ENCODE measurements around the gene UNC13A.

The UNC13A gene

DNA sequence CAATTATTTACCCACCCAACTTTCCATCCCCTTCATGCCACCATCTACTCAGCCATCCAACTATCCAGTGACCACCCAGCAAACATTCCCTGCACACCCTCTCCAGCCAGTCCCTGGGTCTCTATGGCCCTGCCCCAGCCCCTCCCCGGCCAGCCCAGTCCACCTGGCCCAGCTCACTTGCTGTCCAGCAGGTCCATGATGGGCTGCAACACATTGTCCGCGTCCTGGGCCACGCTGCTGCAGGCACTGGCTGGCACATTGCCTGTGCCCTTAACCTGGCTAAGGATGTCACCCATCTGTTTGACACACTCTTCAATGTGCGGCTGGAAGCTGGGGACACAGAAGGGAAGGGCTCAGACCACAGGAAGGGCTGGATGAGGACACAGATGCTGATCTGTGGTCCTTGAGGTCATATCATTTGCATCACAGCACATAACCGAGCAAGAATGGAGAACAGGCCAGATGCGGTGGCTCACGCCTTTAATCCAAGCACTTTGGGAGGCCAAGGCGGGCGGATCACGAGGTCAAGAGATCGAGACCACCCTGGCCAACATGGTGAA, 61.6 kb downstream of the UNC13A start:
- TF ChIP-seq ZFX (IDR thresholded peaks at IDR 0.05; ENCODE audit: borderline replicate concordance), result no peak
- TF ChIP-seq, protein P1, sequence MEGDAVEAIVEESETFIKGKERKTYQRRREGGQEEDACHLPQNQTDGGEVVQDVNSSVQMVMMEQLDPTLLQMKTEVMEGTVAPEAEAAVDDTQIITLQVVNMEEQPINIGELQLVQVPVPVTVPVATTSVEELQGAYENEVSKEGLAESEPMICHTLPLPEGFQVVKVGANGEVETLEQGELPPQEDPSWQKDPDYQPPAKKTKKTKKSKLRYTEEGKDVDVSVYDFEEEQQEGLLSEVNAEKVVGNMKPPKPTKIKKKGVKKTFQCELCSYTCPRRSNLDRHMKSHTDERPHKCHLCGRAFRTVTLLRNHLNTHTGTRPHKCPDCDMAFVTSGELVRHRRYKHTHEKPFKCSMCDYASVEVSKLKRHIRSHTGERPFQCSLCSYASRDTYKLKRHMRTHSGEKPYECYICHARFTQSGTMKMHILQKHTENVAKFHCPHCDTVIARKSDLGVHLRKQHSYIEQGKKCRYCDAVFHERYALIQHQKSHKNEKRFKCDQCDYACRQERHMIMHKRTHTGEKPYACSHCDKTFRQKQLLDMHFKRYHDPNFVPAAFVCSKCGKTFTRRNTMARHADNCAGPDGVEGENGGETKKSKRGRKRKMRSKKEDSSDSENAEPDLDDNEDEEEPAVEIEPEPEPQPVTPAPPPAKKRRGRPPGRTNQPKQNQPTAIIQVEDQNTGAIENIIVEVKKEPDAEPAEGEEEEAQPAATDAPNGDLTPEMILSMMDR (IDR thresholded peaks at IDR 0.05), result no peak
- no peak overlapping the region for H3K27ac ChIP-seq

DNA sequence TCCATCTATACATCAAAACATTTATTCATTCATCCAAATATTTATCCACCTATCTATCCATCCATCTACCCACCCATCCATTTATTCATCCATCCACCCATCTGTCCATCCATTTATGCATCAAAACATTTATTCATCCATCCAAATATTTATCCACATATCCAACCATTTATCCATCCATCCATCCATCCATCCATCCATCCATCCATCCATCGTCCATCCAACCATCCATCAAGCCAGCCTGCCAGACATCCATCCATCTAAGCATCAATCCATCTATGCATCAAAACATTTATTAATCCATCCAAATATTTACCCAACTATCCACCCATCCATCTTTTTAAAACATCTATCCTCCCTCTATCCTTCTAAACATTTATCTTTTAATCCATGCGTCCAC, 62.2 kb downstream of the UNC13A start:
- no peak overlapping the region for H3K27ac ChIP-seq
- TF ChIP-seq, protein P1 (IDR thresholded peaks at IDR 0.05), result no peak
- no peak for TF ChIP-seq ZFX (IDR thresholded peaks at IDR 0.05; ENCODE audit: borderline replicate concordance)

DNA sequence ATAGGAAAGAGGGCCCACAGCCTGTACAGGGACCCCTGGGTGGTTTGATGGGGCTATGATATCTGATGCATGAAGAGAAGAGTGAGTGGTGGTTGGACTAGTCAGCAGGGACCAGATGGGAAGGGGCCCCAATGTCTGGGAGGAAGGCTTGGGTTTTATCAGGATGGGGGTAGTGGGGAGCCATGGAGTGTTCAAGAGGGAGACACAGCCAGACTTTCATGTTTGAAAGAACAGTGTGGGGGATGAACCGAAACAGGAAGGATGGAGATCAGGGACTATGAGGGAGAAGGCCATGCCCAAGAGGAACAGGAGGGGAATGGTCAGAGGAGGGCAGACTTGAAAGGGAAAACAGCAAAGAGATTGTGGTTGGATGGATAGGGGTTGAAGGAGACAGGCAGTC, 63.1 kb downstream of the UNC13A start:
- no peak overlapping the region for H3K27ac ChIP-seq
- TF ChIP-seq, protein P1 (IDR thresholded peaks at IDR 0.05), result no peak
- no peak for TF ChIP-seq ZFX (IDR thresholded peaks at IDR 0.05; ENCODE audit: borderline replicate concordance)

DNA sequence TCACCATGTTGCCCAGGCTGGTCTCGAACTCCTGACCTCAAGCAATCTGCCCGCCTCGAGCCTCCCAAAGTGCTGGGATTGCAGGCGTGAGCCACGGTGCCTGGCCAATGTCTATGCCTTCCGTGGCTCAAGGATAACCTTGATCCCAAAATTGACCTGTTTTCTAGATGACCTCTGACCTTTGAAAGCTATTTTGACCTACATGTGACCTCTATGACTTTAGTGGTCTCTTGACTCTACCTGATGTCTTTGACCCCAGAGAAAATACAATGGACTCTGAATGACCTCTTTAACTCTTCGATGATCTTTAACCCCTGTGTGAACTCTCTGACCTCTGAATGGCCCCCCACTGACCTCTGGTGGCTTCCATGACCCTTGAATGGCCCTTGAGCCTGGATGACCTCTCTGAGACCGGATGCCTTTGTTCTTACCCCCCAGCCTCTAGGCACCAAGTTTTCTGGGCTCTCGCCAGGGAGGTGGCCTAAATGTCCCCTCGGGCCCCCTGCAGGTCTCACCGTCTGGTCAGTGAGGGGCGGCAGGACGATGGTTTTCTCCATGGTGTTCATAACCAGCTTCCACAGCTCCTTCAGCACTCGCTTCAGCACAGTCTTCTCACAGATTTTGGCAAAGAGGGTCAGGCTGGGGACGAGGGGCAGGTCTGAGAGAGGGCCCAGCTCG, 63.7 kb downstream of the UNC13A start:
- no peak overlapping the region for H3K27ac ChIP-seq
- TF ChIP-seq, protein P1 (IDR thresholded peaks at IDR 0.05), result no peak
- TF ChIP-seq ZFX (IDR thresholded peaks at IDR 0.05; ENCODE audit: borderline replicate concordance), result no peak

DNA sequence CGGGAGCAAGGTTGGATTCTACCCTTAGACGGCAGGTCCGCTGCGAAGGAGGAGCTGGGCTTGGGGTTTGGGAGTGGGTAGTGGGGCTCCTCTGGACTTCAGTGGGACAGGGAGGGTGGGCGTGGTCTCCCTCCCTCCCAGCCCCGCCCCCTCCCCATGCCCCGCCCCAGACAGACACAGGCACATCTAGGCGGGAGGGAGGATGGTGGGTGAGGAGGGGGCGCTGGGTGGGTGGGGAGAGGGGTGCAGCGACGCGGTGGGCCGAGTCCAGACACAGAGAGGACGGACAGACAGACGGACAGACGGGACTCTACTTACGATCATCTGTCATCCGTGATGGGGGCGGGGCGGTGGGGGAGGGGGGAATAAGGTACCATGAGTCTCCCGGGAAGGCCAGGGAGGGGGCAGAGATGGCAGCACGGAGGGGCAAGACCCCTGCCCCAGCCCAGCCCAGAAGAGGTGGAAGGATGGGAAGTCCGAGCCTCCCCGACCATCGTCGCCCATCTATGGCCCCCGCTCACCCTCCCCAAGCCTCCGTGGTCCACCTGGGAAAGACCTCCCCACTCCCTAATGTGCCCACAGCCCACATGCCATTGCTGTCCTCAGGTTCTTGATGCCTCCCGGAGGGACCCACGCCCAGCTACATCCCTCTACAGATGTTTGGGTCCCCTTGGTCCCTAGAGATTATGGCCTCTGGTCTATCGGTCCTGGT, 64.8 kb downstream of the UNC13A start:
- H3K27ac ChIP-seq, result no peak overlapping the region
- TF ChIP-seq ZFX (IDR thresholded peaks at IDR 0.05; ENCODE audit: borderline replicate concordance), result no peak
- TF ChIP-seq, protein P1 (IDR thresholded peaks at IDR 0.05), result no peak

DNA sequence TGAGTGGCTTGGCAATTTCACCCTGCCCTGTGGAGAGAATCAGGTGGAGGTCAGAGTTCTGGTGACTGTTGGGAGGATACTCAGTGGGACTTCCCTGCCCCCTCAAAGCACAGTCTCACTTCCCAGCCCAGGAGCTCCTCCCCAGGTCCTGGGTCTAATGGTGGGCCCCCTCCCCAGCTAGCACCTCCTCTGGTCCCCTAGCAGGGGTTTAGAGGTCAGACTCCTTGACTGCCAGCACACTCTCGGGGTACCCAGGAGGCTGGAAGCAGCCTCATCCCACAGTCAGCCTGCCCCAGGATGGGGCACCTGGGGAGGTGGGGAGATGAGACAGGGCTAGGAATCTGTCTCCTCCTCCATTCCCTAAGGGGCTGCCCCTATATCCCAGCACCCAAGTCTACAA, 67.5 kb downstream of the UNC13A start:
- TF ChIP-seq, protein P1 (IDR thresholded peaks at IDR 0.05), result no peak
- no peak for TF ChIP-seq ZFX (IDR thresholded peaks at IDR 0.05; ENCODE audit: borderline replicate concordance)
- no peak overlapping the region for H3K27ac ChIP-seq

DNA sequence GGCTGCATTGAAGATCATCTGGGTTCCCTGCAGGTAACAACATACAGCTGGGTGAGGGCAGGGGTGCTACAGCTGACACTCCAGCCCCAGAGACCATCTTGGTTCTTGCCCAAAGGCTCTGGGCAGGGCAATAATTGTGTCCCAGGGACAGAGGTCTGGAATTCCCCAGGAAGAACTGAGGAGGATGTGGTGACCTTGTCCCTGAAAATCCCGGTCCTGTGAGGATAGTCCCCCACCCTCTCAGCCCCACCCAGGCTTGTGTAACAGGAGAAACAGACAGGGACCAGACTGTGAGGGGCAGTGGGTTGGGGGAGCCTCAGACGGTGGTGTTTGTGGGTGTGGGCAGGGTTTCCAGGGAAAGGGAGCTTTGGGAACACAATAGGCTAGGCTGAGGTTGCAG, 69.2 kb downstream of the UNC13A start:
- H3K27ac ChIP-seq, result no peak overlapping the region
- TF ChIP-seq ZFX (IDR thresholded peaks at IDR 0.05; ENCODE audit: borderline replicate concordance), result no peak
- TF ChIP-seq, protein P1 (IDR thresholded peaks at IDR 0.05), result no peak

All from 22Rv1 (cell line).